NCI-H226 (cell line): ENCODE results near the gene ING1.
"Not testable (repeated sequence)": the region's sequence is repeated elsewhere in the genome, so short reads cannot be mapped to it uniquely, and the experiment has no call there.

Experiments
- DNase-seq: peaks from one replicate; pipeline ENCODE4 v3.0.0-alpha.2; 2015

ING1 gene

DNA sequence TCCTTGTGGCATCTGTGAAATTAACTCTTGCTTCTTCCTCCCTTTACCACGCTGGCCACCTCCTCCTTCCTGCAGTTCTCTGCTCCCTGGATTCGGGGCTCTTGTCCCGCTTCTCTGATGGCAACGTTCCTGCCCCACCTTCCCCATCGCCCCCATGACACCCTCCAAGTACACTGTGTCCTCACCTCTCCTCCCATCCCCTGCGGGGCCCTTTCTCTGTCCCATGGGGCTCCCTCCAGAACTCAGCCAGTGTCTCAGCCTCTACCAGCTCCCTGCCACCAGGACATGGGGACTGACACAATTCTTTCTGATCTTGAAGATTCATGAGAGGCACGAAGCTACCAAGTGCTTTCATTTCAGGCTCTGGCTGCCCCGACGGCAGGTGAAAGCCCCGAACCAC lies 16.7 kb upstream of the ING1 start:
- DNase-seq = no peak

DNA sequence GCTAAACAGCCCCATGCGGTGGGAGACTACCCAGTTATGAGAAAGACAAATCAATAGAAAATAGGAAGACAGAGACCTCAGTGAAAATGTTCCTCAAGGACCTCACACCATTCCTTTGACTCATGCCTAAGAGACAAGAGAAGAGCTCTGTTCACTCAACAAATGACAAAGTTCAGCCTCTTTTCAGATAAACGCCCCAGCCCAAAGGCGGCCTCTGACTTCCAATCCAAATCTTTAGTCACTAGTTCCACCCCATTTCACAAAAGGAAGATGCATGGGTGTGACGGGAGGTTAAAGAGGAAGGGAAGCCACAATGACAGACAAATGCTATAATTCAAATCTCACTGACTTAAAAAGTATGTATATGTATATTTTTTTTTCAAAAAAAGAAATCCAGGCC lies 15.7 kb upstream of the ING1 start:
- no peak for DNase-seq

DNA sequence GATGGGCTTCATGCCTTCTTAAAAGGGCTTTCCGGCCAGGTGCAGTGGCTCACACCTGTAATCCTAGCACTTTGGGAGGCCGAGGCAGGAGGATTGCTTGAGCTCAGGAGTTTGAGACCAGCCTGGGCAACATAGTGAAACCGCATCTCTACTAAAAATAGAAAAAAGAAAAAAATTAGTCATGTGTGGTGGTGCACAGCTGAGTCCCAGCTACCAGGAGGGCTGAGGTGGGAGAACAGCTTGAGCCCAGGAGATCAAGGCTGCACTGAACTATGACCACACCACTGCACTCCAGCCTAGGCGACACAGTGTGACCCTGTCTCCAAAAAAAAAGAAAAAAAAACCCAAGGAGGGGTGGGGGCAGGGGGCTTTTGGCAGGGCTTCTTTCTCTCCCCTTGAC lies 14.8 kb upstream of the ING1 start:
- no peak for DNase-seq

DNA sequence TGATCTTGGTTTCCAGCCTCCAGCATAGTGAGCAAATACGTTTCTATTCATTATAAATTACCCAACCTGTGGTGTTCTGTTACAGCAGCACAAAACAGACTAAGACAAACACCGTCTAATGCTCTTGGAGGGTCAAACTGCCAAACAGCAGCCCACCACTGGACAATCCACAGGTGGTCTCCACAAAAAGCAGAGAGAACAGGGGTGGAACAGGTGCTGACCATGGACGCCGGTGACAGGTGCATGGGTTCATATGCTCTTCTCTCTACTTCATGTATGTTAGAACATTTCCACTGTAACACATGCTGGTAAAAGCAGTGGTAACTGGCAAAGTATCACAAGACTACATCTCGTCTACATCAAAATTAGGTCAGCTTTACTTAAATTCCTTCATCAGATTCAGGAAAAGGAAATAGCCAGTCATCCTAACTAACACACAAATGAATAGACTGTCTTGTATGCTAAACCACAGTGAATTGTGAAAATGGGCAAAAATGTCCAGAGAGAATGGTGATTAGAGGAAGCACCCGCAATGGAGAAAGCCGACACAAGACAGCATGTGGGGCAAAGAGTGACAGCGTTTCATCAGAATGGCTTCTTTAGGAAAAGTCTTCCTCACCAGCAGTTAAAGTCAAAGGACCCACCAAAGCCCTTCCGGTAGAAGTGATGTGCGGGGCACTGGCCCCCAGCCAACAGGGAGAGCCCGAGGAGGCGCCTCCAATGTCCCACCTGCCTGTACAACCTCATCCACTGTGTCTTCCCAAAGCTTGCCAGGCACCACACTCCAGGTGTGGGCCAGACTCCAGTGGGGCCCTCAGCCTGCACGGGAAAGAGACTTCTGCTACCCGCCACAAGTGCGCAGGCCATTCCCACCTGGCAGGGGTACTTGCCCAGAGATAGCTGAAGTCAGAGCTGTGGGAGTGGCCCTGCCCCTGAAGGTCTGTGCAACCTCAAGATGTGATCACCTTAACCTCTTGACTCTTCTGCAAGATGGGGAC lies 14.1 kb upstream of the ING1 start:
- no peak for DNase-seq

DNA sequence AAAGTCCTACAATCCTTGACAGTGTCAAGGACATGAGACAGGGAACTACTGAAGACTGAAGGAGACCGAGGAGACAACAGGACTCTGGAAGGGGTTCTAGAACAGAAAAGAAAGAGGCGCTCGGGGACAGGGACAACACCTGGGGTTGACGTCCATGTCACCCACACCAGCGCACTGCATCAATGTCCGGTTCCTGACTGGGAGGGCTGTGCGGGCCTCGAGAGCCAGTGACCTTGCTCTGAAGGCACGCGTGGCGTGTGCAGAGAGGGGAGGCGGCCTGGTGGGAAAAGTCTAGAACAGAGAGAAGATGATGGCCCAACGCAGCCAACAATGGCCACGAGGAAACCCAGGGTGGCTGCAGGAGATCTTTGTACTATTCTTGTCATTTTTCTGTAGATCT lies 13.3 kb upstream of the ING1 start:
- DNase-seq = no peak

DNA sequence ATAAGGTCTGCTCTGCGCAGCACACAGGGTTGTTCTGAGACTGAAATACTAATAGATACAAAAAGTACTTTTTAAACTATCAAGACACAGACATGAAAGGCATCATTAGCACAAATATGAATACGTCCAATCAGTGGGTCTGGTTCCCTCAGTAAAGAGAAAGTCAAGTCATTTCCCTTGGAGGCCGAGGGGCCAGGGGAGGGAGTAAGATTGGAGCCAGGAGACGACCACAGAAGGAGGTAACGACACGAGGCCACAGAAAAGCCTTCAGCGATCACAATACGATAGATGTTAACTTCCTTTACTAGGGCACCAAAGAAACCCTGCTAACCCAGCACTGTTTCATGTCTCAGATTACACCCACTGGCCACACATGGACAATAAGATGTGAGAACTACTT lies 12.9 kb upstream of the ING1 start:
- DNase-seq = no peak

DNA sequence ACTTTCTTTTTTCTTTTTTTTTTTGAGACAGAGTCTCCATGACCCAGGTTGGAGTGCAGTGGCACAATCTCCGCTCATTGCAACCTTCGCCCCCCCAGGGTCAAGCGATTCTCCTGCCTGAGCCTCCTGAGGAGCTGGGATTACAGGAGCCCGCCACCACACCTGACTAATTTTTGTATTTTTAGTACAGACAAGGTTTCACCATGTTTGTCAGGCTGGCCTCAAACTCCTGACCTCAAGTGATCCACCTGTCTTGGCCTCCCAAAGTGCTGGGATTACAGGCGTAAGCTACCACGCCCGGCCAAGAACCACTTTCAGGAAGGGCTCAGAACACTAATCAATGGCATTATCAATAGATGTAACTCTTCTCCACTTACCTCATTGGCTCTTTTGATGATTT lies 12.4 kb upstream of the ING1 start:
- DNase-seq = not testable (repeated sequence)

DNA sequence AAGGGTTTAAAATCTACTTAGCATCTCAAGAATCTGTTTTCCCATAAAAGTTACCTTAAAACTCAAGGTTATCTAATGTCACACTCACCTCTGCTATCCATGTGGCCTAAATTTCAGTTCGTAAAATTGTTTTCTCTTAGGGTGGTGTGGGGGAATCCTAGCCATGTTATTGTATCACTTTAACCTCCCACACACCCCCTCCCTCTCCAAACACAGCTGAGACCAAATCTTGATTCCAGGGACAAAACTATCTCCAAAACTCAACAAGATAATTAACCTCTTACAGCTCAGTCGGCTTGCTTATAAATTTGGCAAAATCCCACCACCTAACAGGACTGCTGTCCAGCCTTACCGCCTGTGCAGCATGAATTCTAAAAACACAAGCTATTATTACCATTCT lies 11.4 kb upstream of the ING1 start:
- DNase-seq = no peak

DNA sequence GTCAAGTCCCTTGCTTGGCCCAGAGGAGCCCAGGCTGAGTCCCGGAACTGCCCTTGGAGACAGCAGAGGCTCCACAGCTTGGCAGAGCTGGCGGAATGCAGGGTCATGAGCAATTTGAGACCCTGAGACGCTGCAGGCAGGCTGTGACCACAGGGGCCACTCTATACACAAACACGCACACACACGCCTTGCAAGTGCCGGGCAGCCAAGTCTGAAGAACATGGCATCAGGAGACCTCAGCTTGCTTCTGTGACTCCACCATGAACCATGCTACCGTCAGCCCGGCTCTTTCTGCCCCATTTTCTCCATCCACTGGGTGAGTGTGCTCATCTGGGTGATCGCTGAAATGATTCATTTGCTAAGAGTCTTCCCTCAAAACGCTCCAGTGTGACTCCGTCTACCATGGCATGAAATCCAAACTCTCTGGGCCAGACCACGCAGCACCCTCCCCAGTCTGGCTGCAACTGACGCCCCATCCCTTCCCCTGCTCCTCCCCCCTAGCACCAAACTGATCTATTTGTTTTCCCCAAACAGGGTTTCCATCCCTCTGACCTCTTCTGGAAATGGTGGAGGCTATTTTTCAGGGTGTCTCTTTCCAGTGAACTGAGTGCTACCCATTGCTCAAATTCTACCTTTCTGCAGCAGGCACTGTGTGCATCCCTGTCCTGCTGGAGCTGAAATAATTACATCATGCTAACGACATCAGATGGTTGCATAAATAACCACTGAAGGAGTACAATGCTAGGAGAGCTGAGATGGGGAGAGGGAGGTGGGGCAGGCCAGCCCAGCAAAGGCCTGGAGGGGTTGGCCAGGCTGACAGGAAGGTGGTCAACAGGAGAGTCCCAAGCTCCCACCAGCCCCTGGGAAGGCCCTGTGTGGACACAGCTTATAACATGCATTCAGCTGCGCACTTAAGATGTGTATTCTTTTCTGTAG lies 10.6 kb upstream of the ING1 start:
- no peak for DNase-seq

DNA sequence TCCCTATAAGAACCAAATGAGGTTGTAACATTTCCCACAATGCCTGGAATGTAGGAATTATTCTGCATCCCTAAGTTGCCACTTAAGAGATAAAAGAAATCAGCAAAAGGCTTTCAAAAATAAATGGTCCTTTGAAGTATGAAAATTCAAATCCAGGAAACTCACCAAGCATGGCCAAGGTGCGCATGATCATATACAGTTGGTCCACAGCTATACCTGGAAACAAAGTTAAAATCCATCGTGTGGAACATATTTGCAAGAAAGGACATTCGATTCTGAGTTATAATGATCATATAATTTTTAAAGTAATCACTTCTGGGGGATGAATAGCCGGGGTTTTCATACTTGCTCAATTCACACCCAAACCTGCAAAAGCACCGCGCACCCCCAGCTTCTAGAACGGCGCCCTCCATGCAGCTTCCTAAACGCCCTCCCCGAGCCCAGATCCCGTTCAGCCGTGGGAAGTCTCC lies 8.1 kb upstream of the ING1 start:
- no peak for DNase-seq

DNA sequence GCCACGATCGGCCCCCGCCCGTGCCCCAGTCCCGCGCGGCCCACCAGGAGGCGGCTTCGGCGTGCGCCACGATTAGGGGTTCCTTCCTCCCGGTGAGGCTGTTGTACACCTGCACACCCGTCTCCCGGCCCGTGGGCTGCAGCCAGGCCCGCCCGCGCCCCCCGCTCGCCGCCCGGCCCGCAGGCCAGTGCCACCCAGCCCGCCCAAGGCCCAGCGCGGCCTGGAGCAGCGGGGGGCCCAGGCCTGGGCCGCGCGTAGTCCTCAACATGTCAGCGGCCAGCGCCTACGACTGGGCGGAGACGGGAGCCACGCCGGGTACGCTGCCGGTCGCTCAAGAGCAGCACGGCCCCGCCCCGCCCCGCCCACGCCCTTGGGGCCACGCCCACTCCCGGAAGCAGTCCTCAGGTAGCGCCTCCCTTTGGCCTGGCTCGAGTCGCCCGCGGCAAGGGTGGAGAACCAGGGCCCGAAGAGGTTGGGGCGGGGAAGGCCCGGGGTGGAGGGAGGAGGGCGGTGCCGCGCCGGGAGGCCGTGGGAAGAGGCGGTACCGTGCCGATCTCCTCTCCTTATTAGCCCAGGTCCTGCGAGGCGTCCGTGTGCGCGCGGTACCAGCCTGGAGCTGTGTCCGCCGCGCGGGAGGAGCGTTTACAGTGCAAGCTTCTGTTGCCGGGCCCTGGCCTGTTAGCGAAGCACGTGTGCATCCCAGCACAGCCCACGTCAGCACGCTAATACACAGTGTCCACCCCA lies 7.5 kb upstream of the ING1 start, which contains the start of gene CARS2:
Gene CARS2, minus strand, starts transcription at position 291 of the 744 bp plus-strand sequence. Its CDS starts 23 bp downstream, at position 268.
- peak; percentile 97 for DNase-seq

DNA sequence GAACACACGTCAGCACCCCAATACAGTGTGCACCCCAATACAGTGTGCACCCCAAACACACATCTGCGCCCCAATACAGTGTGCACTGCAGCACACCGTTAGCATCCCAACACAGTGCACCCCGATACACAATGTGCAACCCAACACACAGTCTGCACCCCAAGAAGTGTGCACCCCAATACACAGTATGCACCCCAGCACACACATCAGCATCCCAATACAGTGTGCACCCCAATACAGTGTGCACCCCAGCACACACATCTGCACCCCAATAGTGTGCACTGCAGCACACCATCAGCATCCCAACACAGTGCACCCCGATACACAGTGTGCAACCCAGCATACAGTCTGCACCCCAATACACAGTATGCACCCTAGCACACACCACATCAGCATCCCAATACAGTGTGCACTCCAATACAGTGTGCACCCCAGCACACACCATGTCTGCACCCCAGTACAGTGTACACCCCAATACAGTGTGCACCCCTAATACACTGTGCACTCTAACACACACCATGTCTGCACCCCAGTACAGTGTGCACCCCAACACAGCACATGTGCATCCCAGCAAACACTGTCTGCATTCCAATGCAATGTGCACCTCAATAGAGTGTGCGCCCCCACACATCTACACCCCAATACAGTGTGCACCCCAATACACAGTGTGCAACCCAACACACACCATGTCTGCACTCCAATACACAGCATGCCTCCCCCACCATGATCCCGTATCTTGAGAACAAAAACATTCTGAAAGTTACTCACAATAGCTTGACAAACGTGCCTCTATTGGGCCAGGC lies 6.7 kb upstream of the ING1 start:
- no peak for DNase-seq

DNA sequence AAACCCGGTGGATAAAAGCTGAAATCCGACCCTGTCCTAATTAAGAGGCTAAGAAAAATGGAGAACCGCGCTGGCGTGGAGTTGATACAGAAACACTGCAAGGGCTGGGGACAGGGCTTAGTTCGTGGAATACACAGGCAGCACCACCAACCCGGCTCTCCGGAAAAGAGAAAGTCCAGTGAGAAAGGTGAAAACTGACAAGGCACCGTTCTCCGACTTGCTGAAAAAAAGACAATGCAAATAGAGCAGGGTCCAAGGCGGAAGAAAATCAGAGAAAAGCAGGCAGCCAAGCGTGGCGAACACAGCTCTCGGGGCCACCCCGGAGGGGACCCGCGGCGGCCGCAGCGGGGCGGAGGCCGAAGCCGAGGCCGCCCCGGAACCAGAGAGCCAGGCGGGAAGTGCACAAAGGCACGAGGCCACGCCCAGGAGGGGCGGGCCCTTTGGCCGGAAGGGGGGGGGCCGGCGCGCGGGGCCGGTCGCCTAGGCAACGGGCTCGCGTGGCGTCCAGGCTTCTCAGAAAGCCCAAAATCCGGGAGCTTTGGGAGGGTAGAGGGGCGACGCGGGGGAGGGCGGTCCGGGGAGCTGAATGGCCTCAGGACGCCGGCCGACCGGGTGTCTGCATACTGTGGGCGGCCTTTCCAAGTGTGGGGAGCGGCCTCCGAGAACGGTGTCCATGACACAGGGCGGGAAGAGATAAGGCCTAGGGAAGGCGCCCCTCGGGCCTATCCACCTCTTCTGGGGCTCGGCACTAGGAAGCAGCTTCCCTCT lies 1.2 kb upstream of the ING1 start:
- peak; percentile 79 for DNase-seq

DNA sequence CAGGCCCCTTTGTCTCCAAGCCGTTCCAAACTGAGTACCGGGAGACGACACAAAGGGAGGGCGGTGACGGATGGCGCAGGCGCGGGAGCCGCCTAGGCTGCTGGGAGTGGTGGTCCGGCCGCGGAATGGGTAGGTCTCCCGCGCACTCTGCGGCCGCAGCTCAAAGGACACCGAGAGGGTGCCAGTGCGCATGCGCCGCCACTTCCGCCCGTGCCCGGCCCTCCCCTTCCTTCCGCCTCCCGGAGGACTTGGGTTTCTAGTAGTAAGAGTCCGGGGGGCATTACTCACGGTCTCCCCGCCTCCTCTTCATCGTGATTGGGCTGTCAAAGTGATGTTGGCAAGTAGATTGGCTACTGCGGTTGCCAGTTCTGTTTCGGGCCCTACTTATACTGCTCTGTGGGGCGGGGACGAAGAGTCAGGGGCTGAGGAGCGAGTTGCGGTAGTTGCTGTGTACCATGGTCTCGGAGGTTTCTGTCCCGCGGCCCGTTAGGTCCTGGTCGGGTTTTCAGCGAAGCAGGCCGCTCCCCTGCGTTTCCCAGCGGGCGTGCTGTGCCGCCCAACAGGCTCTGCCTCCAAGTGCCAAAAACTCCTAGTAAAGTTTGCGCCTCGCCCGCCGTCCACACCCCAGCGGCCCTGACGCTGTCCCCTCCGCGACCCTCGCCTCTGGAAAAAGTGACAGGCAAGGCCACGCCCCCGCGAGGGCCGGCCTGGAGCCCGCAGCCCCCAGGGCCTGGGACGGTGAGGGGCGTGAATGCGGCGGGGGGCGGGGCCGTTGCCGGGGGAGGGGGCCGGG lies 455 bp upstream of the ING1 start:
- DNase-seq = peak; percentile 97

DNA sequence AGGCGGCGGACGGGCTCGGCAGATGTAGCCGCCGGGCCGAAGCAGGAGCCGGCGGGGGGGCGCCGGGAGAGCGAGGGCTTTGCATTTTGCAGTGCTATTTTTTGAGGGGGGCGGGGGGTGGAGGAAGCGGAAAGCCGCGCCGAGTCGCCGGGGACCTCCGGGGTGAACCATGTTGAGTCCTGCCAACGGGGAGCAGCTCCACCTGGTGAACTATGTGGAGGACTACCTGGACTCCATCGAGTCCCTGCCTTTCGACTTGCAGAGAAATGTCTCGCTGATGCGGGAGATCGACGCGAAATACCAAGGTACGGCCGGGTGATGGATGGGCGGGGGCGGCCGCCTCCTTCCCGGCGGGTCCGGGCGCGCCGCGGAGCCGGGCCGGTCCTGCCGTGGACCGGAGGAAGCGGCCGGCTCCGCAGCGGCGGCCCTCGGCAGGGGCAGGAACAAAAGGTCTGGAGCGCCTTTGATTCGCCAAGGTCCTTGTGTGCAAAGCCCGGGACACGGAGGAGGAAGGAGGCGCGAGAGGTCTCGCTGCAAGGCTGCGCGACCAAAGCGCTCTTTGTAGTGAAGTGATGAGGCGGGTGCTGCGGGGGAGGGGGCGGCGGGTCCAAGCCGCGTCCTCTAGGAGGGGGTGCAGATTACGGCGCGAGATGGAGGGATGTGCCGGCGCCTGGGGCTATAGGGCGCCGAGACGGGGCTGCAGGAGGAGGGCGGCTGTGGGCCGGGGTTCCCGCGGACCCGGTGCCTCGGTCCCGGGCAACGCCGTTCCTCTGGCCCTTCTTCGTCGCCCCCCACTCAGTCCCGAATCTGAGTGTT lies 689 bp downstream of the ING1 start:
- peak; percentile 26 for DNase-seq

DNA sequence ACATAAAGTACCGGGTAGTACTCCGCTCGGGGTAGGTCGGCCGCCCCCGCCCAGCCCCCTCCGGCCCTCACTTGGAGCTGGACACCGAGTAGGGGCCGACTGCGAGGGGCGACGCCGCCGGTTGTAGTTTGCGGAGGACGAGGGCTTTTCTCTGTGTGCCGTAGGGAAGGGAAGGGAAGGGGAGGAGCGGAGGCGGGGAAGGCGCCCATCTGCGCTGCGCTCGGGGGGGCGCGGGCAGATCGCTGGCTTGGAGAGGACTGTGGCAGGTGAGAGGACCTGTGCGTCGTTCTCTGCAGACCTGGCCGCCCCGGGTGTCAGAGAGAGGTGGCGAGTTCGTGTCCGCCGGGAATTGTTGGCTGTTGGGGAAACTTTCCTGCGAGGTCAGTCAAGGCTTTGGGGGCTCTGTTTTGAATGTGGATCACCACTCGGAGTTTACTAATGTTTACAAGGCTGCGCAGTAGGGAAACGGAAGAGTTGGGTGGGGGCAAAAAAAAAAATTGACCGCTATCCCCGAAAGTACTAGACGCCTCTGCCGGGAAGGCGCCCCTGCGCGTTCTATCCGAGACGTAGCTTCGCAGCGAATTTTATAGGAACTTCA lies 1.4 kb downstream of the ING1 start:
- peak; percentile 23 for DNase-seq

DNA sequence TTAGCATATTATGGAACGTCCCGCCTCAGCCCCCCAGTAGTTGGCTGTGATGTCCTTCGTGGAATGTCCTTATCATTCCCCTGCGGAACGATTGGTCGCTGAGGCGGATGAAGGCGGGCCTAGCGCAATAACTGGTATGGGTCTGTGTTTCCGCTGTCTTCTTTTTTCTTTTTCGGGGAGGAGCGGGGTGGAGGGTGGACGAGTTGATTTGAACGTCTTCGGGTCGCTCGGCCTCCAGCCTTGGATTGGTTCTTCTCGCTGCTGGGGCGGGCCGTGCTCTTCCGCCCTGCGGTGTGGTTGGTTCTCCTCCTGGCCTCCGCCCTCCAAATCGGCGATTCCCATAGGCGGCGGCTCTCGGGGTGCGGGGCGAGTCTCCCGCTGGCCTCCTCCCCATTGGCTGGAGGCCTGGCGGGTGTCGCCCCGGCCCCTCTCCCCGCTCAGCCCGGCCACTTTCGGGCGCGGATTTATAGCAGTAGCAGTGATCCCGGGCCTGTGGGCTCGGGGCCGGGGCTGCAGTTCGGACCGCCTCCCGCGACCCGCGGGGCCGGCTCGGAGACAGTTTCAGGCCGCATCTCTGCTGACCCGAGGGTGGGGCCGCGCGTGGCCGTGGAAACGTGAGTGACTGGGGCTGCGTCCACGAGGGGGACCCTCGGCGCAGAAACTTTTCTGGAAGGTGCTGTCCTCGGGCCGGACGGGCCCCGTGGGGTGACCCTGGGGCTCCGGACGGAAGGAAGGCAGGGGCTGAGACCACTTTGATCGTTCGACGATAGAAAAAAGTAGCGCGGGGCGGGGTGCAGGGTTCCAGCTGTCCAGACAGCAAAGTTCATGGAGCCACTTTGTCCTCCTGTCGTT lies 2.1 kb downstream of the ING1 start:
- DNase-seq = peak; percentile 100

DNA sequence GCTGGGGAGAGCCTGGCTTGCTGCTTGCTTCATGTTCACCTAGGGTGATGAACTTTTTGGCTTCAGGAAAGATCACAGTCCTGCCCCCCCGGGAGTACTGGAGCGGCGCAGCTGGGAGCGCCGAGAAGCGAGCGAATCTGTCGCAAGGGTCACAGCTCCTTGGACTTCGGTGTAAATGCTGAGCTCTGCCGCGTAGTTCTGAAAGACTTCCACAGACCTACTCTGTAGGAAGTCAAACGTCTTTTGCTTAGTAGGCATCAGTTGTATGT lies 2.7 kb downstream of the ING1 start:
- DNase-seq = no peak
